ENCODE results near the gene MDFI.

DNA sequence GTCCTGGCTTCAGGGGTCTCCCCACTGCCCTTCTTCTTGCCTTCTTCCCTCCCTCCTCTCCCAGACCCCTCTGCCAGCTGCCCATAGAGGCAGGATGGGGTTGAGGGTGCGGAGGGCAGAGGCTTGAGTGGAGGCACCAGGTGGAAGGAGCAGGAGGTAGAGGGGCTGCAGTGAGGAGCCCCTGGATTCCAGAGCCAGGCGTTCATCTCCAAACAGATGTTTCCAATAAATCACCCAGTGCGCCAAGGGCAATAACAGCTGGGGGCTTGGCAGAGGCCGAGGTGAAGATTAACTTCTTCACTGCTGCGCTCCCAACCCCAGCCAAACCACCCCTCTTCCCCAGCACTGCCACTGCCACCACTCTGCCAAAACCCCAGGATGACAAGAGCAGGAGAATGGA is 10.7 kb downstream of the MDFI start:
- TF ChIP-seq CTCF (IDR thresholded peaks at IDR 0.05): no peak
- no peak for TF ChIP-seq ZFX (IDR thresholded peaks at IDR 0.05; ENCODE audit: borderline replicate concordance)
